Endodermal cell (in vitro differentiated cells): ENCODE data around the gene RPA4. TPM values are rescaled to one million over a fixed set of nuclear protein-coding genes. Genes with fewer than 3 reads are reported as not detected.

ENCODE experiments used
- DNase-seq: peaks from one replicate; pipeline ENCODE4 v3.0.0-alpha.2; 2017
- H3K27ac ChIP-seq: 2 replicates; pipeline ENCODE4 v1.5.1; 2013; ENCODE audit warnings: mild to moderate bottlenecking, low read depth, low read length, moderate library complexity
- H3K27me3 ChIP-seq: 2 replicates; pipeline ENCODE4 v1.6.1; 2013; ENCODE audit warnings: mild to moderate bottlenecking, low read length, moderate library complexity; ENCODE audit not compliant: insufficient read depth, control insufficient read depth, poor library complexity, severe bottlenecking
- H3K36me3 ChIP-seq: 2 replicates; pipeline ENCODE4 v1.7.0; 2013; ENCODE audit warnings: mild to moderate bottlenecking, low read length, moderate library complexity; ENCODE audit not compliant: control insufficient read depth, insufficient read depth
- H3K4me1 ChIP-seq: one replicate; pipeline ENCODE4 v1.7.0; 2013; ENCODE audit warnings: low read length; ENCODE audit not compliant: control insufficient read depth, insufficient read depth
- H3K4me3 ChIP-seq: 2 replicates; pipeline ENCODE4 v1.5.1; 2013; ENCODE audit warnings: mild to moderate bottlenecking, low read length, moderate library complexity
- H3K9ac ChIP-seq: 2 replicates; pipeline ENCODE4 v1.6.1; 2013; ENCODE audit warnings: mild to moderate bottlenecking, low read length, moderate library complexity; ENCODE audit not compliant: poor library complexity, severe bottlenecking; ENCODE audit errors: extremely low read depth
- H3K9me3 ChIP-seq: 2 replicates; pipeline ENCODE4 v1.6.1; 2013; ENCODE audit warnings: mild to moderate bottlenecking, low read length, moderate library complexity; ENCODE audit not compliant: control insufficient read depth
- H3K27ac Mint-ChIP-seq: 2 replicates; pipeline ENCODE4 v1.8.0; 2020; ENCODE audit warnings: mixed read lengths
- H3K27me3 Mint-ChIP-seq: 2 replicates; pipeline ENCODE4 v1.8.0; 2021; ENCODE audit warnings: mild to moderate bottlenecking, mixed read lengths; ENCODE audit not compliant: insufficient read depth
- H3K36me3 Mint-ChIP-seq: 2 replicates; pipeline ENCODE4 v1.8.0; 2020; ENCODE audit warnings: low read depth, mixed read lengths
- H3K4me1 Mint-ChIP-seq: 2 replicates; pipeline ENCODE4 v1.8.0; 2020; ENCODE audit warnings: mixed read lengths
- H3K4me3 Mint-ChIP-seq: 2 replicates; pipeline ENCODE4 v1.8.0; 2020; ENCODE audit warnings: mild to moderate bottlenecking, moderate library complexity, mixed read lengths
- H3K9me3 Mint-ChIP-seq: 2 replicates; pipeline ENCODE4 v1.8.0; 2020; ENCODE audit warnings: mild to moderate bottlenecking, mixed read lengths
- WGBS, 2 experiments: methylation state at CpG; one replicate each; pipeline versions ENCODE4 v1.1.5 to v1.1.7; 2013; ENCODE audit warnings: missing lambda C conversion rate in 2 of 2, mixed read lengths in 1 of 2; ENCODE audit not compliant: insufficient coverage in 1 of 2, insufficient read length in 1 of 2; 5-methylcytosine and 5-hydroxymethylcytosine counted together
- total RNA-seq, 2 donors: library from RNA; stranded (reverse); fragmentation: NEBNext Ultra II Directional in 1 of 2; extraction: Animal tissue kit (Norgen Biotek cat#: 25700) in 1 of 2; gene quantifications; 2 replicates in 1 of 2; 3 replicates in 1 of 2; pipeline ENCODE4 v1.2.1, GENCODE V29; 2021
- TF ChIP-seq, protein P1 (sequence below): fragments of 200-600 bp; sonication (generic); conservative IDR thresholded peaks from 2 replicates; pipeline ENCODE4 v1.5.0; 2021; ENCODE audit warnings: antibody characterized with exemption, mild to moderate bottlenecking

Gene RPA4
- total RNA-seq, 2 donors from 2014 or later, result 0.22 to 1.8 TPM

DNA sequence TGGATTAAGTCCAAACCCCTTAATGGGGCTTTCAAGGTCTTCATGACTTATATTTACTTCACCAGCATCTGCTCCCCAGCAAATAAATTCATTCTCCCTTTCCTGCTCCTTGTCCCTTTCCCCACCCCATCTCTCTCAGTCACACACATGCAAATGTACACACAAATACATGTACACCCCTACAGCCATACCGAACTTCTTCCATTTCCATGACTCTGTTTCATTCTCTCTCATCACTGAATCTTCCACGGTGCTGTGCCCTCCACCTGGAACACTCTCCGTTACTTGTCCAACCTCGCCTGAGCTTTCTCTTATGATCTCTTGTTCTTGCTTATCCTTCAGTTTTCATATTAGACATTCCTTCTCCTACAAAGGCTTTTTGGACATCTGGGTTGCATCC is 22.0 kb upstream of the RPA4 start:
- Histone ChIP-seq H3K36me3 (no peaks in the 10 kb centered on the region), H3K9ac (no peak overlapping the region), H3K27me3 (no peaks in the 10 kb centered on the region), H3K4me1 (no peaks in the 10 kb centered on the region), H3K4me3 (no peak overlapping the region), H3K9me3 (no peaks in the 10 kb centered on the region), H3K27ac (no peak overlapping the region)
- no peak for DNase-seq
- Mint-ChIP-seq H3K36me3 (no peaks in the 10 kb centered on the region), H3K27me3 (no peaks in the 10 kb centered on the region), H3K9me3 (peaks cover 2% of the 10 kb centered on the region), H3K27ac (no peak overlapping the region), H3K4me3 (no peak overlapping the region), H3K4me1 (peaks cover 12% of the 10 kb centered on the region)
- 91 to 94% methylated on average over 3 to 4 of the region's 4 CpGs for WGBS, 2 experiments
- TF ChIP-seq, protein P1, sequence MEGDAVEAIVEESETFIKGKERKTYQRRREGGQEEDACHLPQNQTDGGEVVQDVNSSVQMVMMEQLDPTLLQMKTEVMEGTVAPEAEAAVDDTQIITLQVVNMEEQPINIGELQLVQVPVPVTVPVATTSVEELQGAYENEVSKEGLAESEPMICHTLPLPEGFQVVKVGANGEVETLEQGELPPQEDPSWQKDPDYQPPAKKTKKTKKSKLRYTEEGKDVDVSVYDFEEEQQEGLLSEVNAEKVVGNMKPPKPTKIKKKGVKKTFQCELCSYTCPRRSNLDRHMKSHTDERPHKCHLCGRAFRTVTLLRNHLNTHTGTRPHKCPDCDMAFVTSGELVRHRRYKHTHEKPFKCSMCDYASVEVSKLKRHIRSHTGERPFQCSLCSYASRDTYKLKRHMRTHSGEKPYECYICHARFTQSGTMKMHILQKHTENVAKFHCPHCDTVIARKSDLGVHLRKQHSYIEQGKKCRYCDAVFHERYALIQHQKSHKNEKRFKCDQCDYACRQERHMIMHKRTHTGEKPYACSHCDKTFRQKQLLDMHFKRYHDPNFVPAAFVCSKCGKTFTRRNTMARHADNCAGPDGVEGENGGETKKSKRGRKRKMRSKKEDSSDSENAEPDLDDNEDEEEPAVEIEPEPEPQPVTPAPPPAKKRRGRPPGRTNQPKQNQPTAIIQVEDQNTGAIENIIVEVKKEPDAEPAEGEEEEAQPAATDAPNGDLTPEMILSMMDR, result no peak

DNA sequence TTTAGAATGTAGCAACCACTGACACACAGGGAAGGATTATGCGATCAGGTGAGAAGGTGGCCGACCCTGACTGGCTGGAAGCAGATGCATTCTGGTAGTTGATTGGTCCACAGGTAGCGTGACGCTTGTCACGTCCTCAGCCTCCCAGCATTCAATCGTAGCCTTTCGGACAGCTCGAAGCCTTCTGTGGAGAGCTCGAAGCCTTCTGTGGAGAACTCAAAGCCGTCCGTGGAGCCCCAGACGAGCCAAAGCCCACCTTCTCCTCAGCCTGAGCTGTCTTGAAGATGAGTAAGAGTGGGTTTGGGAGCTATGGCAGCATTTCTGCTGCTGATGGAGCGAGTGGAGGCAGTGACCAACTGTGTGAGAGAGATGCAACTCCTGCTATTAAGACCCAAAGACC is 319 bp downstream of the RPA4 start:
- Histone ChIP-seq H3K9me3 (no peaks in the 10 kb centered on the region), H3K9ac (no peak overlapping the region), H3K27me3 (no peaks in the 10 kb centered on the region), H3K36me3 (no peaks in the 10 kb centered on the region), H3K27ac (no peak overlapping the region), H3K4me1 (no peaks in the 10 kb centered on the region), H3K4me3 (no peak overlapping the region)
- Mint-ChIP-seq H3K9me3 (no peaks in the 10 kb centered on the region), H3K4me3 (no peak overlapping the region), H3K27me3 (no peaks in the 10 kb centered on the region), H3K27ac (no peak overlapping the region), H3K4me1 (peaks cover 9% of the 10 kb centered on the region), H3K36me3 (peaks cover 23% of the 10 kb centered on the region)
- no peak for DNase-seq
- TF ChIP-seq, protein P1, result no peak
- WGBS, 2 experiments, result 92 to 100% methylated on average over 3 to 13 of the region's 13 CpGs

DNA sequence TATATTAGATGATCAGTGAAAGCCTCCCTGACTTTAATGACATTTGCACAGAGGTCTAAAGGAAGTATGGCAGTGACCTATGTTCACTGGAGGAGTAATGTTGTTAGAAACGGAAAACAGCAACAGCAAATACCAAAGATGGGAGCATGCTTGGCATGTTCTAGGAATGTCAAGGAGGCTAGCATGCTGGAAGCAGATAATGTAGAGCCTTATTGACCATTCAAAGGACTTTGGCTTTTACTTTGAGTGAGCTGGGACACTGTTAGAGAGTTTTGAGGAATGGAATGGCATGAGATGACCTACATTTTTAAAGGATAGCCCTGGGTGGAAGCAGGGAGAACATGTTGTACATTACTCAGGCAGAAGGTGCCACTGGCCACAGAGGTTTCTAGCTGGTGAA is 6.0 kb downstream of the RPA4 start:
- H3K27ac ChIP-seq, result no peak overlapping the region
- no peaks in the 10 kb centered on the region for H3K27me3 Mint-ChIP-seq
- no peak overlapping the region for H3K9ac ChIP-seq
- TF ChIP-seq, protein P1, result no peak
- H3K27me3 ChIP-seq, result no peaks in the 10 kb centered on the region
- peak overlapping the region; percentile 40 for H3K27ac Mint-ChIP-seq
- no peak for DNase-seq
- H3K4me3 ChIP-seq, result no peak overlapping the region
- no peak overlapping the region for H3K4me3 Mint-ChIP-seq
- 96% methylated on average over 1 of the region's 1 CpG; no CpG with 5 or more reads in 1 of the 2 experiments for whole genome bisulfite sequencing, 2 experiments
- H3K9me3 ChIP-seq, result no peaks in the 10 kb centered on the region
- H3K36me3 ChIP-seq, result no peaks in the 10 kb centered on the region
- H3K36me3 Mint-ChIP-seq, result peaks cover 7% of the 10 kb centered on the region
- no peaks in the 10 kb centered on the region for H3K4me1 ChIP-seq
- H3K9me3 Mint-ChIP-seq, result no peaks in the 10 kb centered on the region
- peaks cover 19% of the 10 kb centered on the region for H3K4me1 Mint-ChIP-seq
